ENCODE measurements around the gene CRYBA1.

CRYBA1 gene

DNA sequence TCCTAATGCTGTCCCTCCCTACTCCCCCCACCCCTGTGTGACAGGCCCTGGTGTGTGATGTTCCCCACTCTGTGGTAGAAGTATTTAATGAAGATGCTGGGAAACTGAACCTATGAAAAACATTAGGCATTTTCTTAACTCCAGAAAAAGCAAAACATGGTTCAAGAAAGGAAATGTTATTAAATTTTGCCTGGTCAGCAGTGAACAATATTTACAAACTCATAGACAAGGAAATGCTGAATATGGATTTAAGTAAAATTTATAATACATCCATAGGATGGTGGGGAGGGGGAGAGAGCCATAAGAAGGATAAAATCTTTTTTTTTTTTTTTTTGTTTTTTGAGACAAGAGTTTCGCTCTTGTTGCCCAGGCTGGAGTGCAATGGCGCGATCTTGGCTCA, 10.8 kb upstream of the CRYBA1 start:
- Histone ChIP-seq H3K36me3 (replicated peaks; ENCODE audit: insufficient read depth, low read length) (no peaks in the 10 kb centered on the region), H3F3A (ENCODE audit: insufficient read depth, low read length) (no peaks in the 10 kb centered on the region), H4K20me1 (ENCODE audit: insufficient read depth, low read length) (no peaks in the 10 kb centered on the region), H3K4me2 (ENCODE audit: low read depth, low read length) (no peak overlapping the region), H2AFZ (ENCODE audit: low read length) (no peak overlapping the region), H3K79me2 (ENCODE audit: low read length) (no peaks in the 10 kb centered on the region), H3K9me3 (replicated peaks; ENCODE audit: insufficient read depth, low read length) (no peaks in the 10 kb centered on the region), H3K27me3 (replicated peaks; ENCODE audit: insufficient read depth, low read length) (no peaks in the 10 kb centered on the region), H3K9me2 (replicated peaks; ENCODE audit: insufficient read depth, low read length) (no peaks in the 10 kb centered on the region), H3K4me1 (ENCODE audit: low read length) (no peaks in the 10 kb centered on the region), H3K9ac (ENCODE audit: low read length) (no peak overlapping the region), H3K27ac (ENCODE audit: low read length) (no peak overlapping the region), H3K4me3 (ENCODE audit: low read length) (no peak overlapping the region)
- no peak for DNase-seq
- TF ChIP-seq EZH2phosphoT487 (IDR thresholded peaks at IDR 0.05; ENCODE audit: low read length) (no peak), CTCF (IDR thresholded peaks at IDR 0.05; ENCODE audit: low read length) (no peak), EZH2 (optimal IDR thresholded peaks at IDR 0.05; ENCODE audit: low read depth, low read length) (no peak)

DNA sequence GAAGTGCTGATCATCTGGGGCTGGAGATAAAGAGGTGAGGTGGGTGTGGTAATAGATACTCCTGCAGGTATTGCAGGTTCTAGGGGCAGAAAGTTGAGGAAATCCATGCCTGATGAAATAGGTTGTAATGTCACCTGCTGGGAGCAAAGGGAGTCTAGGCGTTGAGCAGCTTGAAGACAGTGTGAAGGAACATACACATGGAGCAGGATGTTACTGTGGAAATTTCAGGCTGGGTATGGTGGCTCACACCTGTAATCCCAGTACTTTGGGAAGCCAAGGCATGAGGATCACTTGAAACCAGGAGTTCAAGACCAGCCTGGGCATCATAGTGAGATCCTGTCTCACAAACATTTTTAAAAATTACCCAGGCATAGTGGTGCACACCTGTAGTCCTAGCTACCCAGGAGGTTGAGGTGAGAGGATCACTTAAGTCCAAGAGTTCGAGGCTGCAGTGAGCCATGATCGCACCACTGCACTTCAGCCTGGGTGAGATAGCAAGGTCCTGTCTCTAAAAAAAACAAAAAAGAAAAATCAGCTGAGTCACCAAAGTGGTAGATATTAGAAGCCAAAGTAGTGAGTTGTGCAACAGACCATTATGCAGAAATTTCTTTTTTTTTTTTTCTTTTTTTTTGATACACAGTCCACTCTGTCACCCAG, 9.1 kb upstream of the CRYBA1 start:
- Histone ChIP-seq H3K27me3 (replicated peaks; ENCODE audit: insufficient read depth, low read length) (no peaks in the 10 kb centered on the region), H3K9ac (ENCODE audit: low read length) (no peak overlapping the region), H3F3A (ENCODE audit: insufficient read depth, low read length) (no peaks in the 10 kb centered on the region), H2AFZ (ENCODE audit: low read length) (no peak overlapping the region), H3K36me3 (replicated peaks; ENCODE audit: insufficient read depth, low read length) (no peaks in the 10 kb centered on the region), H3K4me3 (ENCODE audit: low read length) (no peak overlapping the region), H3K79me2 (ENCODE audit: low read length) (no peaks in the 10 kb centered on the region), H3K27ac (ENCODE audit: low read length) (no peak overlapping the region), H3K4me2 (ENCODE audit: low read depth, low read length) (no peak overlapping the region), H4K20me1 (ENCODE audit: insufficient read depth, low read length) (no peaks in the 10 kb centered on the region), H3K9me3 (replicated peaks; ENCODE audit: insufficient read depth, low read length) (no peaks in the 10 kb centered on the region), H3K4me1 (ENCODE audit: low read length) (no peaks in the 10 kb centered on the region), H3K9me2 (replicated peaks; ENCODE audit: insufficient read depth, low read length) (no peaks in the 10 kb centered on the region)
- no peak for DNase-seq
- TF ChIP-seq EZH2 (optimal IDR thresholded peaks at IDR 0.05; ENCODE audit: low read depth, low read length), result no peak
- TF ChIP-seq CTCF (IDR thresholded peaks at IDR 0.05; ENCODE audit: low read length), result no peak
- TF ChIP-seq EZH2phosphoT487 (IDR thresholded peaks at IDR 0.05; ENCODE audit: low read length), result no peak

- TF ChIP-seq EZH2phosphoT487 (IDR thresholded peaks at IDR 0.05; ENCODE audit: low read length) (no peak), CTCF (IDR thresholded peaks at IDR 0.05; ENCODE audit: low read length) (no peak), EZH2 (optimal IDR thresholded peaks at IDR 0.05; ENCODE audit: low read depth, low read length) (no peak)
- no peak overlapping the region for H3K4me2 ChIP-seq (ENCODE audit: low read depth, low read length)
Observed at GRCh38 chr17:29238133-29238850, 8.4 kb upstream of the CRYBA1 start.

More at GRCh38 chr17:29238133-29238850, 8.4 kb upstream of the CRYBA1 start:
- no peaks in the 10 kb centered on the region for H3K9me3 ChIP-seq (replicated peaks; ENCODE audit: insufficient read depth, low read length)
- no peaks in the 10 kb centered on the region for H3K79me2 ChIP-seq (ENCODE audit: low read length)
- no peak overlapping the region for H3K9ac ChIP-seq (ENCODE audit: low read length)
- H2AFZ ChIP-seq (ENCODE audit: low read length), result no peak overlapping the region
- no peaks in the 10 kb centered on the region for H3K27me3 ChIP-seq (replicated peaks; ENCODE audit: insufficient read depth, low read length)
- H3K36me3 ChIP-seq (replicated peaks; ENCODE audit: insufficient read depth, low read length), result no peaks in the 10 kb centered on the region
- H3F3A ChIP-seq (ENCODE audit: insufficient read depth, low read length), result no peaks in the 10 kb centered on the region
- no peak overlapping the region for H3K27ac ChIP-seq (ENCODE audit: low read length)
- no peaks in the 10 kb centered on the region for H3K9me2 ChIP-seq (replicated peaks; ENCODE audit: insufficient read depth, low read length)
- H3K4me3 ChIP-seq (ENCODE audit: low read length), result no peak overlapping the region
- H4K20me1 ChIP-seq (ENCODE audit: insufficient read depth, low read length), result no peaks in the 10 kb centered on the region
- no peak for DNase-seq
- no peaks in the 10 kb centered on the region for H3K4me1 ChIP-seq (ENCODE audit: low read length)
